HepG2 (cell line): Measurements from ENCODE around the gene PPP1R14D. TPM values are rescaled to one million over a fixed set of nuclear protein-coding genes. Genes with fewer than 3 reads are reported as not detected.

Experiments
- ATF1 ChIP-seq: IDR thresholded peaks from 2 replicates; pipeline ENCODE4 v1.6.1; 2016; ENCODE audit warnings: mild to moderate bottlenecking, control low read depth
- CAMTA2 ChIP-seq: sonication (generic); formaldehyde crosslinking; IDR thresholded peaks from 2 replicates; pipeline ENCODE4 v1.4.0; 2020; ENCODE audit warnings: mild to moderate bottlenecking, missing genetic modification reagents, borderline replicate concordance
- CC2D1A ChIP-seq: sonication (generic); formaldehyde crosslinking; IDR thresholded peaks from 2 replicates; pipeline ENCODE4 v1.8.1; 2023; ENCODE audit warnings: mild to moderate bottlenecking, missing genetic modification reagents
- CCDC6 ChIP-seq: sonication (generic); formaldehyde crosslinking; IDR thresholded peaks from 2 replicates; pipeline ENCODE4 v1.8.1; 2022; ENCODE audit warnings: mild to moderate bottlenecking, missing genetic modification reagents, moderate library complexity
- ELF3 ChIP-seq: IDR thresholded peaks from 2 replicates; pipeline ENCODE4 v1.6.1; 2016; ENCODE audit warnings: missing genetic modification reagents, missing compliant biosample characterization
- FOXJ3 ChIP-seq: sonication (generic); formaldehyde crosslinking; IDR thresholded peaks from 2 replicates; pipeline ENCODE4 v1.4.0; 2020; ENCODE audit warnings: missing genetic modification reagents, mild to moderate bottlenecking, borderline replicate concordance
- FOXM1 ChIP-seq: sonication (generic); formaldehyde crosslinking; IDR thresholded peaks from 2 replicates; pipeline ENCODE4 v1.5.0; 2020; ENCODE audit warnings: missing genetic modification reagents
- HDAC1 ChIP-seq: sonication (generic); formaldehyde crosslinking; IDR thresholded peaks from 2 replicates; pipeline ENCODE4 v1.5.1; 2020; ENCODE audit warnings: mild to moderate bottlenecking, missing genetic modification reagents
- HDAC2 ChIP-seq: sonication (generic); formaldehyde crosslinking; IDR thresholded peaks from 2 replicates; pipeline ENCODE4 v1.4.0; 2020; ENCODE audit warnings: missing genetic modification reagents
- HNF4A ChIP-seq: sonication (generic); formaldehyde crosslinking; IDR thresholded peaks from 2 replicates; pipeline ENCODE4 v1.4.0; 2020; ENCODE audit warnings: missing genetic modification reagents
- MTF1 ChIP-seq: sonication (generic); formaldehyde crosslinking; IDR thresholded peaks from 2 replicates; pipeline ENCODE4 v1.5.0; 2020; ENCODE audit warnings: missing genetic modification reagents
- NPAS2 ChIP-seq: sonication (generic); formaldehyde crosslinking; IDR thresholded peaks from 2 replicates; pipeline ENCODE4 v1.8.0; 2022; ENCODE audit warnings: mild to moderate bottlenecking, missing genetic modification reagents, borderline replicate concordance
- RBM22 ChIP-seq: fragments of 200-400 bp; formaldehyde crosslinking; optimal IDR thresholded peaks from 2 replicates; pipeline ENCODE3; 2017; ENCODE audit warnings: mild to moderate bottlenecking, low read length, moderate library complexity
- SRSF1 ChIP-seq: fragments of 200-400 bp; formaldehyde crosslinking; optimal IDR thresholded peaks from 2 replicates; pipeline ENCODE3; 2017; ENCODE audit warnings: mild to moderate bottlenecking, low read depth, low read length, moderate library complexity
- SSRP1 ChIP-seq: IDR thresholded peaks from 2 replicates; pipeline ENCODE4 v1.6.1; 2016; ENCODE audit warnings: control low read depth
- TBX2 ChIP-seq: sonication (generic); formaldehyde crosslinking; IDR thresholded peaks from 2 replicates; pipeline ENCODE4 v1.5.0; 2020; ENCODE audit warnings: missing genetic modification reagents, mild to moderate bottlenecking, borderline replicate concordance
- TBX3 ChIP-seq: fragments of 450-650 bp; IDR thresholded peaks from 2 replicates; pipeline ENCODE4 v1.6.1; 2017; ENCODE audit warnings: antibody characterized with exemption, mild to moderate bottlenecking, inconsistent platforms, borderline replicate concordance
- TP53 ChIP-seq: sonication (generic); formaldehyde crosslinking; conservative IDR thresholded peaks from 2 replicates; pipeline ENCODE4 v1.4.0; 2020; ENCODE audit warnings: missing genetic modification reagents
- ZNF24 ChIP-seq: fragments of 450-650 bp; IDR thresholded peaks from 2 replicates; pipeline ENCODE4 v1.6.1; 2017; ENCODE audit warnings: antibody characterized with exemption, mild to moderate bottlenecking
- ZNF331 ChIP-seq: sonication (generic); formaldehyde crosslinking; IDR thresholded peaks from 2 replicates; pipeline ENCODE4 v1.4.0; 2020; ENCODE audit warnings: missing genetic modification reagents
- ZNF501 ChIP-seq: sonication (generic); formaldehyde crosslinking; IDR thresholded peaks from 2 replicates; pipeline ENCODE4 v1.5.1; 2020; ENCODE audit warnings: mild to moderate bottlenecking, moderate library complexity, missing genetic modification reagents
- ZNF563 ChIP-seq: sonication (generic); formaldehyde crosslinking; IDR thresholded peaks from 2 replicates; pipeline ENCODE4 v1.8.0; 2022; ENCODE audit warnings: mild to moderate bottlenecking, moderate library complexity, missing genetic modification reagents
- ZNF567 ChIP-seq: sonication (generic); formaldehyde crosslinking; IDR thresholded peaks from 2 replicates; pipeline ENCODE4 v1.8.1; 2023; ENCODE audit warnings: mild to moderate bottlenecking, missing genetic modification reagents, borderline replicate concordance
- ZNF749 ChIP-seq: sonication (generic); formaldehyde crosslinking; IDR thresholded peaks from 2 replicates; pipeline ENCODE4 v1.8.0; 2022; ENCODE audit warnings: mild to moderate bottlenecking, missing genetic modification reagents, moderate library complexity, borderline replicate concordance
- ZNF839 ChIP-seq: sonication (generic); formaldehyde crosslinking; IDR thresholded peaks from 2 replicates; pipeline ENCODE4 v1.4.0; 2020; ENCODE audit warnings: missing genetic modification reagents, mild to moderate bottlenecking, borderline replicate concordance
- polyA plus RNA-seq, 8 experiments: library from polyadenylated mRNA; depleted of rRNA in 3 of 8; stranded (reverse) in 7 of 8; unstranded in 1 of 8; fragments of >200 nt; fragmentation: Illumina TruSeq in 4 of 8; extraction: Trizol in 4 of 8; gene quantifications; 2 replicates each; pipeline versions ENCODE4 v1.2.1 to v1.2.3, GENCODE V29; 2011 to 2016; ENCODE audit warnings: low read depth in 4 of 8, missing spikeins in 1 of 8, mixed read lengths in 1 of 8; ENCODE audit not compliant: insufficient read depth in 1 of 8
- total RNA-seq, 5 experiments: library from RNA; depleted of rRNA; stranded (reverse); fragments of >200 nt; fragmentation: Illumina TruSeq; extraction: Trizol; gene quantifications; 2 replicates each; pipeline ENCODE4 v1.2.3, GENCODE V29; 2016; ENCODE audit warnings: low read depth in 1 of 5
- TF ChIP-seq, protein P1 (sequence below): IDR thresholded peaks from 2 replicates; pipeline ENCODE4 v1.6.1; 2016
- TF ChIP-seq, protein P2 (sequence below): sonication (generic); formaldehyde crosslinking; IDR thresholded peaks from 2 replicates; pipeline ENCODE4 v1.4.0; 2020; ENCODE audit warnings: mild to moderate bottlenecking, missing genetic modification reagents
- TF ChIP-seq, protein P3 (sequence below): IDR thresholded peaks from 2 replicates; pipeline ENCODE4 v1.6.1; 2016; ENCODE audit warnings: low read depth
- TF ChIP-seq, protein P4 (sequence below): sonication (generic); formaldehyde crosslinking; IDR thresholded peaks from 2 replicates; pipeline ENCODE4 v1.4.0; 2020; ENCODE audit warnings: mild to moderate bottlenecking, missing genetic modification reagents

PPP1R14D gene
- total and polyA plus RNA-seq, 2 of the 13 experiments (the other 11 are each of a cell fraction or from before 2014, with no cell fraction given) = 0.53 to 0.55 TPM

DNA sequence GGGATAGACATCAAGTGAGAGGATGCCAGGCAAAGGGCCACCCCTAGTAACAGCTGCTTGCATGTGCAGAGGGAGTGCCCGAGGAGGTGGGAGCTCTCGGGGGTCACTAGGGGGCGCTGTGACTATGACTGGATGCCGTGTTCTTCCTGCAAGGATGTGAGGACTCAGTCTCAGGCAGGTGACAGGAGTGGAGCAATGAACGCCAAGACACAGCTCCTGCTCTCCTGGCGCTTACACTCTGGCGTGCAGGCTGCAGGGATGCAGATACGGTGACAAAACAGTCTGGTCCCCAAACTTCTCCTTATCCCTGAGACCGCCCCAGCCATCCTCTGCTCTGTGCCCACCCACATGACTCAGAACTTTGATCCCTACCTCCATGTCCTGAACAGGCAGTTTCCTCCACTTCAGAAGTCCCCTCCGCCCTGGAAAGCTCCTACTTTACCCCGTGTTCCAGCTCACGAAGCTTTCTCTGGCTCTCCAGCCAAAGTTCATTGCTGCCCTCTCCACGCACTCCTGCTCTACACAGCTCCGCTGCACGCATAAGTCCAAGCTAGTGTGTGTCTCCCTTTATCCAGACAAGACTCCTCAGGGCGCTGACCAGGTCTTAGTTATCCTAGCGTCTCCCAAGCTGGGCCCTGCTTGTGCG, 30.8 kb upstream of the PPP1R14D start (continued):
- TF ChIP-seq TBX2 = no peak; the same call in 1 of the 2 replicates
- TF ChIP-seq SSRP1 (CRISPR knock-in tag) = no peak
- 0 out of 2 replicates have a peak, but pooled peaks have one; percentile 47 for TF ChIP-seq ELF3 (CRISPR knock-in tag)
- TF ChIP-seq ZNF839 (CRISPR knock-in tag) = no peak
- no peak for TF ChIP-seq NPAS2 (CRISPR knock-in tag)
- TF ChIP-seq SRSF1 = no peak
- no peak for TF ChIP-seq CAMTA2 (CRISPR knock-in tag)
- TF ChIP-seq FOXM1 = no peak
- TF ChIP-seq HDAC1 (CRISPR knock-in tag) = no peak
- TF ChIP-seq CC2D1A (CRISPR knock-in tag) = no peak
- TF ChIP-seq CCDC6 (CRISPR knock-in tag) = no peak
- no peak; the same call in 1 of the 2 replicates for TF ChIP-seq ZNF331 (CRISPR knock-in tag)
- no peak for TF ChIP-seq TP53 (CRISPR knock-in tag)
- TF ChIP-seq ZNF567 (CRISPR knock-in tag) = no peak; the same call in 1 of the 2 replicates
- TF ChIP-seq, protein P1, sequence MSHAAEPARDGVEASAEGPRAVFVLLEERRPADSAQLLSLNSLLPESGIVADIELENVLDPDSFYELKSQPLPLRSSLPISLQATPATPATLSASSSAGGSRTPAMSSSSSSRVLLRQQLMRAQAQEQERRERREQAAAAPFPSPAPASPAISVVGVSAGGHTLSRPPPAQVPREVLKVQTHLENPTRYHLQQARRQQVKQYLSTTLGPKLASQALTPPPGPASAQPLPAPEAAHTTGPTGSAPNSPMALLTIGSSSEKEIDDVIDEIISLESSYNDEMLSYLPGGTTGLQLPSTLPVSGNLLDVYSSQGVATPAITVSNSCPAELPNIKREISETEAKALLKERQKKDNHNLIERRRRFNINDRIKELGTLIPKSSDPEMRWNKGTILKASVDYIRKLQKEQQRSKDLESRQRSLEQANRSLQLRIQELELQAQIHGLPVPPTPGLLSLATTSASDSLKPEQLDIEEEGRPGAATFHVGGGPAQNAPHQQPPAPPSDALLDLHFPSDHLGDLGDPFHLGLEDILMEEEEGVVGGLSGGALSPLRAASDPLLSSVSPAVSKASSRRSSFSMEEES (CRISPR knock-in tag) = peak; percentile 15; the same call in 1 of the 2 replicates
- TF ChIP-seq ATF1 (CRISPR knock-in tag) = no peak
- TF ChIP-seq MTF1 = no peak
- TF ChIP-seq ZNF501 (CRISPR knock-in tag) = no peak
- TF ChIP-seq TBX3 = no peak
- TF ChIP-seq RBM22 = no peak
- 0 out of 2 replicates have a peak, but pooled peaks have one; percentile 16 for TF ChIP-seq HNF4A (CRISPR knock-in tag)
- TF ChIP-seq FOXJ3 = no peak
- TF ChIP-seq, protein P2, sequence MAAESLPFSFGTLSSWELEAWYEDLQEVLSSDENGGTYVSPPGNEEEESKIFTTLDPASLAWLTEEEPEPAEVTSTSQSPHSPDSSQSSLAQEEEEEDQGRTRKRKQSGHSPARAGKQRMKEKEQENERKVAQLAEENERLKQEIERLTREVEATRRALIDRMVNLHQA (CRISPR knock-in tag) = no peak
- no peak; the same call in 1 of the 2 replicates for TF ChIP-seq HDAC2 (CRISPR knock-in tag)
- TF ChIP-seq ZNF563 (CRISPR knock-in tag) = 0 out of 2 replicates have a peak, but pooled peaks have one; percentile 27
- TF ChIP-seq ZNF749 (CRISPR knock-in tag) = no peak
- TF ChIP-seq, protein P3, sequence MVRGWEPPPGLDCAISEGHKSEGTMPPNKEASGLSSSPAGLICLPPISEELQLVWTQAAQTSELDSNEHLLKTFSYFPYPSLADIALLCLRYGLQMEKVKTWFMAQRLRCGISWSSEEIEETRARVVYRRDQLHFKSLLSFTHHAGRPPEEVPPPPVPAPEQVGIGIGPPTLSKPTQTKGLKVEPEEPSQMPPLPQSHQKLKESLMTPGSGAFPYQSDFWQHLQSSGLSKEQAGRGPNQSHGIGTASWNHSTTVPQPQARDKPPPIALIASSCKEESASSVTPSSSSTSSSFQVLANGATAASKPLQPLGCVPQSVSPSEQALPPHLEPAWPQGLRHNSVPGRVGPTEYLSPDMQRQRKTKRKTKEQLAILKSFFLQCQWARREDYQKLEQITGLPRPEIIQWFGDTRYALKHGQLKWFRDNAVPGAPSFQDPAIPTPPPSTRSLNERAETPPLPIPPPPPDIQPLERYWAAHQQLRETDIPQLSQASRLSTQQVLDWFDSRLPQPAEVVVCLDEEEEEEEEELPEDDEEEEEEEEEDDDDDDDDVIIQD (CRISPR knock-in tag) = no peak
- no peak for TF ChIP-seq ZNF24
- TF ChIP-seq, protein P4, sequence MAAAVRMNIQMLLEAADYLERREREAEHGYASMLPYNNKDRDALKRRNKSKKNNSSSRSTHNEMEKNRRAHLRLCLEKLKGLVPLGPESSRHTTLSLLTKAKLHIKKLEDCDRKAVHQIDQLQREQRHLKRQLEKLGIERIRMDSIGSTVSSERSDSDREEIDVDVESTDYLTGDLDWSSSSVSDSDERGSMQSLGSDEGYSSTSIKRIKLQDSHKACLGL (CRISPR knock-in tag) = 0 out of 2 replicates have a peak, but pooled peaks have one; percentile 32
